ENCODE measurements around the gene ZNF536. TPM values are rescaled to one million over a fixed set of nuclear protein-coding genes. Genes with fewer than 3 reads are reported as not detected.

Gene ZNF536
- total and polyA plus RNA-seq, 2 donors (not counting 1 experiment from before 2014, with no cell fraction given): 0.50 TPM; not detected in 1

DNA sequence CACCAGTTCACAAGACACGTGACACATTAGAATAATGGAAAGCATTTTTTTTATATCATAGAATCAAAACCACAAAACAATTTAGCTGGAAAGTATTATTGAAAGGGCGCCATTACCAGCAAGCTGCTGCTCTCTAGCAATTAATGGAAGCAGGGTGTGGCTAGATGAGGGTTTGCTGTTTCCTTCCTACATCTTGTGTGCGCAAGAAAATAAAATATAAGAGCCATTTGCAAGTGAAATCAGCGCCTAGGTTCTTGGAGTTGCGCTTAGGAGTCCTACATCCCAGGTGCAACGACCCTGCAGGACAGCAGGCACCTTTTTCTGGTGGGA is 140.9 kb downstream of the ZNF536 start:
- TF ChIP-seq, protein P1, sequence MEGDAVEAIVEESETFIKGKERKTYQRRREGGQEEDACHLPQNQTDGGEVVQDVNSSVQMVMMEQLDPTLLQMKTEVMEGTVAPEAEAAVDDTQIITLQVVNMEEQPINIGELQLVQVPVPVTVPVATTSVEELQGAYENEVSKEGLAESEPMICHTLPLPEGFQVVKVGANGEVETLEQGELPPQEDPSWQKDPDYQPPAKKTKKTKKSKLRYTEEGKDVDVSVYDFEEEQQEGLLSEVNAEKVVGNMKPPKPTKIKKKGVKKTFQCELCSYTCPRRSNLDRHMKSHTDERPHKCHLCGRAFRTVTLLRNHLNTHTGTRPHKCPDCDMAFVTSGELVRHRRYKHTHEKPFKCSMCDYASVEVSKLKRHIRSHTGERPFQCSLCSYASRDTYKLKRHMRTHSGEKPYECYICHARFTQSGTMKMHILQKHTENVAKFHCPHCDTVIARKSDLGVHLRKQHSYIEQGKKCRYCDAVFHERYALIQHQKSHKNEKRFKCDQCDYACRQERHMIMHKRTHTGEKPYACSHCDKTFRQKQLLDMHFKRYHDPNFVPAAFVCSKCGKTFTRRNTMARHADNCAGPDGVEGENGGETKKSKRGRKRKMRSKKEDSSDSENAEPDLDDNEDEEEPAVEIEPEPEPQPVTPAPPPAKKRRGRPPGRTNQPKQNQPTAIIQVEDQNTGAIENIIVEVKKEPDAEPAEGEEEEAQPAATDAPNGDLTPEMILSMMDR (conservative IDR thresholded peaks at IDR 0.05 in 1 of 2, IDR thresholded peaks at IDR 0.05 in 1 of 2; ENCODE audit: low read depth in 1 of 2, low read length in 2 of 2): no peak
- no peak for TF ChIP-seq EZH2 (IDR thresholded peaks at IDR 0.05; ENCODE audit: low read length, missing control alignments)
- Histone ChIP-seq H3K4me2 (ENCODE audit: extremely low read depth, insufficient read depth, low read length) (no peak overlapping the region), H3K9ac (ENCODE audit: insufficient read depth, low read length) (no peak overlapping the region), H3K4me3 (replicated peaks in 1 of 4; ENCODE audit: control extremely low read depth in 1 of 4, insufficient read depth in 1 of 4, low read depth in 3 of 4, low read length in 4 of 4) (no peak overlapping the region), H3K36me3 (ENCODE audit: control insufficient read depth, insufficient read depth, low read length) (no peaks in the 10 kb centered on the region), H3K4me1 (ENCODE audit: control insufficient read depth, extremely low read depth, insufficient read depth, low read length) (no peaks in the 10 kb centered on the region), H2AFZ (ENCODE audit: low read length) (no peak overlapping the region), H3K27ac (ENCODE audit: insufficient read depth, low read length) (no peak overlapping the region), H3K79me2 (ENCODE audit: control insufficient read depth, insufficient read depth, low read length) (no peaks in the 10 kb centered on the region), H3K9me3 (ENCODE audit: control insufficient read depth, insufficient read depth, low read depth, low read length) (no peaks in the 10 kb centered on the region), H3K27me3 (ENCODE audit: control insufficient read depth, insufficient read depth, low read length) (no peaks in the 10 kb centered on the region), H4K20me1 (ENCODE audit: control insufficient read depth, extremely low read depth, insufficient read depth, low read length) (no peaks in the 10 kb centered on the region)
- no peak for DNase-seq (ENCODE audit: low read depth in 2 of 2)

DNA sequence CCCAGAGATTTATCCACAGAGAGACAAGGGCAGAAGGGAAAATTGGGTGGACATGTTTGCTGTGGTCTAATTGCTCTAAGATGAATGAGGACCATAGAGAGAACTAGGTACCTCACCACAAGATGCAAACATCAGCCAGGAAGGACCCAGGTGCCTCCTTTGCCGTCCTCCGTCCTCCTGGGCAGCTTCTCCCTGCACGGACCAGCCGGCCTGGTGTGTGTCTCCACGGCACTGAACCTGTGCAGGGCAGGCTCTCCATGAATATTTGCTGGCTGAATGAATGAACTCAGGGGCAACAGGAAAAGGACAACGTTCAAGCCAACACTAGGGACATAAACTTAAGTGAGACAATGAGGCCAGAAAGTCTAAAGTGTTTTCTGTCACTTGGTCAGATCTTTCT is 143.9 kb downstream of the ZNF536 start:
- H3K4me3 ChIP-seq (replicated peaks in 1 of 4; ENCODE audit: control extremely low read depth in 1 of 4, insufficient read depth in 1 of 4, low read depth in 3 of 4, low read length in 4 of 4): no peak overlapping the region
- DNase-seq (ENCODE audit: low read depth in 2 of 2): no peak

DNA sequence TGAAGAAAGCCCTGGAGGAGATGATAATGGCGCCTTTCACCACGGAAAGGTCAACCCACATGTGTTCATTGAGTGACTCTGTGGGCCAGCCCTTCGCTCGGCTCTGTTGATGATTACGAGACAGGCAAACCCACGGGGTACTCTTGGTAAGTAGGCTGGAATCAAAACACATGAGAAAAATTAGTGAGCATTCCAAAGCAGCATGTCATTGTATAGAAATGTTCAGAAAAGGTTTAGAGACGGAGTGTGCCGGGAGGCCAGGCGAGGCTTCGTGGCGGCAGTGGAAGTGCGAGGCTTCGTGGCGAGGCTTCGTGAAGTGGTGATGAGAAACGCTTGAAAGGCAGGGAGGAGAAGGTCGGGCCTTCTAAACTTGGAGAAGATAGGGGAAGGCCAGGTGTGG is 144.3 kb downstream of the ZNF536 start:
- Histone ChIP-seq H3K4me3 (replicated peaks in 1 of 4; ENCODE audit: control extremely low read depth in 1 of 4, insufficient read depth in 1 of 4, low read depth in 3 of 4, low read length in 4 of 4) (no peak overlapping the region), H3K9me3 (ENCODE audit: control insufficient read depth, insufficient read depth, low read depth, low read length) (no peaks in the 10 kb centered on the region), H3K27ac (ENCODE audit: insufficient read depth, low read length) (no peak overlapping the region), H3K36me3 (ENCODE audit: control insufficient read depth, insufficient read depth, low read length) (no peaks in the 10 kb centered on the region), H4K20me1 (ENCODE audit: control insufficient read depth, extremely low read depth, insufficient read depth, low read length) (no peaks in the 10 kb centered on the region), H3K27me3 (ENCODE audit: control insufficient read depth, insufficient read depth, low read length) (no peaks in the 10 kb centered on the region), H2AFZ (ENCODE audit: low read length) (no peak overlapping the region), H3K9ac (ENCODE audit: insufficient read depth, low read length) (no peak overlapping the region), H3K4me1 (ENCODE audit: control insufficient read depth, extremely low read depth, insufficient read depth, low read length) (no peaks in the 10 kb centered on the region), H3K4me2 (ENCODE audit: extremely low read depth, insufficient read depth, low read length) (no peak overlapping the region), H3K79me2 (ENCODE audit: control insufficient read depth, insufficient read depth, low read length) (no peaks in the 10 kb centered on the region)
- no peak for TF ChIP-seq EZH2 (IDR thresholded peaks at IDR 0.05; ENCODE audit: low read length, missing control alignments)
- TF ChIP-seq, protein P1 (conservative IDR thresholded peaks at IDR 0.05 in 1 of 2, IDR thresholded peaks at IDR 0.05 in 1 of 2; ENCODE audit: low read depth in 1 of 2, low read length in 2 of 2): no peak
- DNase-seq (ENCODE audit: low read depth in 2 of 2): no peak

More for the DNA sequence above, 143.9 kb downstream of the ZNF536 start:
- Histone ChIP-seq H3K27ac (ENCODE audit: insufficient read depth, low read length) (no peak overlapping the region), H4K20me1 (ENCODE audit: control insufficient read depth, extremely low read depth, insufficient read depth, low read length) (no peaks in the 10 kb centered on the region), H3K36me3 (ENCODE audit: control insufficient read depth, insufficient read depth, low read length) (no peaks in the 10 kb centered on the region), H3K4me1 (ENCODE audit: control insufficient read depth, extremely low read depth, insufficient read depth, low read length) (no peaks in the 10 kb centered on the region), H3K27me3 (ENCODE audit: control insufficient read depth, insufficient read depth, low read length) (no peaks in the 10 kb centered on the region), H3K4me2 (ENCODE audit: extremely low read depth, insufficient read depth, low read length) (no peak overlapping the region), H3K79me2 (ENCODE audit: control insufficient read depth, insufficient read depth, low read length) (no peaks in the 10 kb centered on the region), H3K9ac (ENCODE audit: insufficient read depth, low read length) (no peak overlapping the region), H3K9me3 (ENCODE audit: control insufficient read depth, insufficient read depth, low read depth, low read length) (no peaks in the 10 kb centered on the region), H2AFZ (ENCODE audit: low read length) (no peak overlapping the region)
- TF ChIP-seq, protein P1 (conservative IDR thresholded peaks at IDR 0.05 in 1 of 2, IDR thresholded peaks at IDR 0.05 in 1 of 2; ENCODE audit: low read depth in 1 of 2, low read length in 2 of 2): no peak
- no peak for TF ChIP-seq EZH2 (IDR thresholded peaks at IDR 0.05; ENCODE audit: low read length, missing control alignments)
